Measurements from ENCODE around the gene RFC4. TPM values are rescaled to one million over a fixed set of nuclear protein-coding genes. Genes with fewer than 3 reads are reported as not detected.

Gene RFC4
- total and polyA plus RNA-seq, 2 of the 8 experiments (the other 6 are each of a cell fraction or from before 2014, with no cell fraction given): 21.8 to 86.9 TPM

DNA sequence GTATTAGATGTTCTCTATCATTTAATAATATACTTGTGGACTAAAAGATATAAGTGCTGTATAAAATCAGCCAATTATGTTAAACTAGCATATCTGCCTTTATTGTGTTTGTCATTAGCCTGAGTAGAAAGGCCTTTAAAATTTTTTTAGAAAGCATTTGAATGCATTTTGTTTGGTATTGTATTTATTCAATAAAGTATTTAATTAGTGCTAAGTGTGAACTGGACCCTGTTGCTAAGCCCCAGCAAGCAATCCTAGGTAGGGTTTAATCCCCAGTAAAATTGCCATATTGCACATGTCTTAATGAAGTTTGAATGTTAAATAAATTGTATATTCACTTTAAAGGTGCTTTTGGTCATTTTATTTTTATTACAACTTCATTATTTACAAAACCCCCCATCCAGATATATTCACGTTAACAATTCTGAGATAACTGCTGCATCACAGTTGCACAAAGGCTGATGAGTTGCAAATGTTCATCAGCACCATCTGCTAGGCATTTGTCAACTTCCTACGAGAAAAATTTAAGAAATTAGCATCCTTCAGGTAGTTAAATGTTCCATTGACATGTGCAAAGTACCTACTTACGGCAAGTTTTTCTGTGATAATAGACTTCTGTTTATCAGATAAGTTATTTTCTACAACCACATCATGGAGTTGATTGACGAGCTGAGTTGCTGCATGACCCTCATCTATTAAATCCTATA lies 16.6 kb downstream of the RFC4 start (continued):
- TF ChIP-seq, protein P1, sequence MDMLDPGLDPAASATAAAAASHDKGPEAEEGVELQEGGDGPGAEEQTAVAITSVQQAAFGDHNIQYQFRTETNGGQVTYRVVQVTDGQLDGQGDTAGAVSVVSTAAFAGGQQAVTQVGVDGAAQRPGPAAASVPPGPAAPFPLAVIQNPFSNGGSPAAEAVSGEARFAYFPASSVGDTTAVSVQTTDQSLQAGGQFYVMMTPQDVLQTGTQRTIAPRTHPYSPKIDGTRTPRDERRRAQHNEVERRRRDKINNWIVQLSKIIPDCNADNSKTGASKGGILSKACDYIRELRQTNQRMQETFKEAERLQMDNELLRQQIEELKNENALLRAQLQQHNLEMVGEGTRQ (IDR thresholded peaks at IDR 0.05; ENCODE audit: low read length): no peak; the same call in 1 of the 2 replicates
- TF ChIP-seq TAF7 (optimal IDR thresholded peaks at IDR 0.05; ENCODE audit: borderline replicate concordance, low read depth, low read length) (peak; percentile 4), EP300 (IDR thresholded peaks at IDR 0.05; ENCODE audit: borderline replicate concordance in 1 of 2, low read depth in 2 of 2, low read length in 2 of 2) (no peak), CBX5 (IDR thresholded peaks at IDR 0.05; ENCODE audit: low read depth, low read length) (no peak), TAF1 (IDR thresholded peaks at IDR 0.05; ENCODE audit: low read depth, low read length) (no peak), PHF8 (conservative IDR thresholded peaks at IDR 0.05; ENCODE audit: low read depth, low read length) (no peak), BRCA1 (IDR thresholded peaks at IDR 0.05; ENCODE audit: low read depth, low read length) (no peak), BCL11A (IDR thresholded peaks at IDR 0.05; ENCODE audit: low read depth in 2 of 2, low read length in 2 of 2) (peak in 1 of 2 experiments; percentile 27), JUND (IDR thresholded peaks at IDR 0.05; ENCODE audit: low read length) (no peak), ASH2L (IDR thresholded peaks at IDR 0.05; ENCODE audit: low read length) (no peak), TEAD4 (IDR thresholded peaks at IDR 0.05; ENCODE audit: low read depth, low read length) (no peak), RAD21 (IDR thresholded peaks at IDR 0.05 in 1 of 2, conservative IDR thresholded peaks at IDR 0.05 in 1 of 2; ENCODE audit: low read depth in 2 of 2, low read length in 2 of 2) (no peak), SIRT6 (IDR thresholded peaks at IDR 0.05; ENCODE audit: low read length) (peak; percentile 45), BACH1 (IDR thresholded peaks at IDR 0.05; ENCODE audit: low read length) (no peak), JUN (IDR thresholded peaks at IDR 0.05; ENCODE audit: low read depth, low read length) (no peak), SIN3A (conservative IDR thresholded peaks at IDR 0.05 in 1 of 2, IDR thresholded peaks at IDR 0.05 in 1 of 2; ENCODE audit: low read depth in 1 of 2, low read length in 2 of 2) (peak in 1 of 2 experiments; percentile 89; a peak in 1 of 4 replicates), SAP30 (IDR thresholded peaks at IDR 0.05; ENCODE audit: insufficient read depth, insufficient replicate concordance, low read length) (no peak)
- TF ChIP-seq, protein P2, sequence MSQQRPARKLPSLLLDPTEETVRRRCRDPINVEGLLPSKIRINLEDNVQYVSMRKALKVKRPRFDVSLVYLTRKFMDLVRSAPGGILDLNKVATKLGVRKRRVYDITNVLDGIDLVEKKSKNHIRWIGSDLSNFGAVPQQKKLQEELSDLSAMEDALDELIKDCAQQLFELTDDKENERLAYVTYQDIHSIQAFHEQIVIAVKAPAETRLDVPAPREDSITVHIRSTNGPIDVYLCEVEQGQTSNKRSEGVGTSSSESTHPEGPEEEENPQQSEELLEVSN (IDR thresholded peaks at IDR 0.05): no peak
- TF ChIP-seq, protein P3, sequence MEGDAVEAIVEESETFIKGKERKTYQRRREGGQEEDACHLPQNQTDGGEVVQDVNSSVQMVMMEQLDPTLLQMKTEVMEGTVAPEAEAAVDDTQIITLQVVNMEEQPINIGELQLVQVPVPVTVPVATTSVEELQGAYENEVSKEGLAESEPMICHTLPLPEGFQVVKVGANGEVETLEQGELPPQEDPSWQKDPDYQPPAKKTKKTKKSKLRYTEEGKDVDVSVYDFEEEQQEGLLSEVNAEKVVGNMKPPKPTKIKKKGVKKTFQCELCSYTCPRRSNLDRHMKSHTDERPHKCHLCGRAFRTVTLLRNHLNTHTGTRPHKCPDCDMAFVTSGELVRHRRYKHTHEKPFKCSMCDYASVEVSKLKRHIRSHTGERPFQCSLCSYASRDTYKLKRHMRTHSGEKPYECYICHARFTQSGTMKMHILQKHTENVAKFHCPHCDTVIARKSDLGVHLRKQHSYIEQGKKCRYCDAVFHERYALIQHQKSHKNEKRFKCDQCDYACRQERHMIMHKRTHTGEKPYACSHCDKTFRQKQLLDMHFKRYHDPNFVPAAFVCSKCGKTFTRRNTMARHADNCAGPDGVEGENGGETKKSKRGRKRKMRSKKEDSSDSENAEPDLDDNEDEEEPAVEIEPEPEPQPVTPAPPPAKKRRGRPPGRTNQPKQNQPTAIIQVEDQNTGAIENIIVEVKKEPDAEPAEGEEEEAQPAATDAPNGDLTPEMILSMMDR (IDR thresholded peaks at IDR 0.05; ENCODE audit: control extremely low read depth in 1 of 3, insufficient read depth in 1 of 3, low read depth in 1 of 3, low read length in 3 of 3): no peak

Measured in H1 (cell line).